Measurements from ENCODE around the gene CLDN14.

The CLDN14 gene

GRCh38 chr21:36474591-36474990 lies 5.3 kb downstream of the CLDN14 start:
- DNase-seq (ENCODE audit: low read depth): no peak
- no peak overlapping the region for H3K4me3 ChIP-seq (ENCODE audit: control insufficient read depth, low read depth, low read length)
- TF ChIP-seq, protein P1, sequence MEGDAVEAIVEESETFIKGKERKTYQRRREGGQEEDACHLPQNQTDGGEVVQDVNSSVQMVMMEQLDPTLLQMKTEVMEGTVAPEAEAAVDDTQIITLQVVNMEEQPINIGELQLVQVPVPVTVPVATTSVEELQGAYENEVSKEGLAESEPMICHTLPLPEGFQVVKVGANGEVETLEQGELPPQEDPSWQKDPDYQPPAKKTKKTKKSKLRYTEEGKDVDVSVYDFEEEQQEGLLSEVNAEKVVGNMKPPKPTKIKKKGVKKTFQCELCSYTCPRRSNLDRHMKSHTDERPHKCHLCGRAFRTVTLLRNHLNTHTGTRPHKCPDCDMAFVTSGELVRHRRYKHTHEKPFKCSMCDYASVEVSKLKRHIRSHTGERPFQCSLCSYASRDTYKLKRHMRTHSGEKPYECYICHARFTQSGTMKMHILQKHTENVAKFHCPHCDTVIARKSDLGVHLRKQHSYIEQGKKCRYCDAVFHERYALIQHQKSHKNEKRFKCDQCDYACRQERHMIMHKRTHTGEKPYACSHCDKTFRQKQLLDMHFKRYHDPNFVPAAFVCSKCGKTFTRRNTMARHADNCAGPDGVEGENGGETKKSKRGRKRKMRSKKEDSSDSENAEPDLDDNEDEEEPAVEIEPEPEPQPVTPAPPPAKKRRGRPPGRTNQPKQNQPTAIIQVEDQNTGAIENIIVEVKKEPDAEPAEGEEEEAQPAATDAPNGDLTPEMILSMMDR (conservative IDR thresholded peaks at IDR 0.05; ENCODE audit: control insufficient read depth, insufficient read depth, low read depth, low read length): no peak

DNA sequence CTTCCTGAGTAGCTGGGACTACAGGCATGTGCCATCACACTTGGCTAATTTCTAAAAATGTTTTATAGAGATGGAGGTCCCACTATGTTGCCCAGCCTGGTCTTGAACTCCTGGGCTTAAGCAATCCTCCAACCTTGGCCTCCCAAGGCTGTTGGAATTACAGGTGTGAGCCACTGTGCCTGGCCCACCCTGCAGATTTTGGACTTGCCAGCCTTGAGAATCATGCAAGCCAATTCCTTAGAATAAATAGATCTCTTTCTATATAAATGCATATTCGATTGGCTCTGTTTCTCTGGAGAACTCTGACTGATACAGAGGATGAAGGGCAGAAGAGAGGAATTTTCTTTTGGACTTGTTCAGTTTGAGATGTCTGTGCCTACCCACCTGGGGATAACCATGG lies 6.7 kb downstream of the CLDN14 start:
- H3K4me3 ChIP-seq (ENCODE audit: control insufficient read depth, low read depth, low read length): no peak overlapping the region
- DNase-seq (ENCODE audit: low read depth): no peak
- TF ChIP-seq, protein P1 (conservative IDR thresholded peaks at IDR 0.05; ENCODE audit: control insufficient read depth, insufficient read depth, low read depth, low read length): no peak

DNA sequence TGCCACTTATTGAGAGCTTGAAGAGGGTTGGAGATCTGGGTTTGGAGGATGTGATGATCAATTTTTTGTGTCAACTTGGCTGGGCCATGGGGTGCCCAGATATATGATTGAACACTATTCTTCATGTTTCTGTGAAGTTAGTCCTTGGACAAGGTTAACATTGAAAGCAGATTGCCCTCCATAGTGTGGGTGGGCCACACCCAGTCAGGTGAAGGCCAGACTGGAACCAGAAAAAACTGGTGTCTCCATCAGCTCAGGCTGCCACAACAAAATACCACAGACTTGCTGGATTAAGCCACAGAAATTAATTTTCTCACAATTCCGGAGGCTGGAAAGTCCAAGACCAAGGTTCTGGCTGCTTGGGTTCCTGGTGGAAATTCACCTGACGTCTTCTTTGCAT lies 7.5 kb downstream of the CLDN14 start:
- no peak for DNase-seq (ENCODE audit: low read depth)
- H3K4me3 ChIP-seq (ENCODE audit: control insufficient read depth, low read depth, low read length): no peak overlapping the region
- TF ChIP-seq, protein P1 (conservative IDR thresholded peaks at IDR 0.05; ENCODE audit: control insufficient read depth, insufficient read depth, low read depth, low read length): no peak

DNA sequence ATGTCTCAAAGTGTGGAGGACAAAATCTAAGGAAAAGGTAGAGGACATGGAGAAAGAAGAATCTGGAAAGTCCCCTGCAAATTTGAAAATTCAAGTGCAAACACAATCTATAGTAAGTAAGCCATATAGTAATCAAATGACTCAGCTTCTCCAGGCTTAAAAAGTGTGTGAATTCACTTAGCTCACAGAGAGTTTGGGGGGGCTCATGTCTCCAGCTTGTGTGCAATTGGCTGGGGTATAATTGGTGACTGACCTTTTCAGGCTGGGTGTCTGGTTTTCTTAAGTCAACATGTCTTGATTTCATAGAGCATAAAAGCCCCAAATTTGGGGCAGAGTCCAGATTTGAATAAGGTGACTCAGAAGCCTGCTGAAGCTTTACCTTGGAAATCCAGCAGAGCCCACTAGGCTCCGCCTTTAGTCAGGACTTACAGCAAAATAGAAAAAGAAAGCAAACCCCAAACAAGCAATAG lies 8.6 kb downstream of the CLDN14 start:
- no peak overlapping the region for H3K4me3 ChIP-seq (ENCODE audit: control insufficient read depth, low read depth, low read length)
- peak; percentile 38 for DNase-seq (ENCODE audit: low read depth)
- TF ChIP-seq, protein P1 (conservative IDR thresholded peaks at IDR 0.05; ENCODE audit: control insufficient read depth, insufficient read depth, low read depth, low read length): no peak

DNA sequence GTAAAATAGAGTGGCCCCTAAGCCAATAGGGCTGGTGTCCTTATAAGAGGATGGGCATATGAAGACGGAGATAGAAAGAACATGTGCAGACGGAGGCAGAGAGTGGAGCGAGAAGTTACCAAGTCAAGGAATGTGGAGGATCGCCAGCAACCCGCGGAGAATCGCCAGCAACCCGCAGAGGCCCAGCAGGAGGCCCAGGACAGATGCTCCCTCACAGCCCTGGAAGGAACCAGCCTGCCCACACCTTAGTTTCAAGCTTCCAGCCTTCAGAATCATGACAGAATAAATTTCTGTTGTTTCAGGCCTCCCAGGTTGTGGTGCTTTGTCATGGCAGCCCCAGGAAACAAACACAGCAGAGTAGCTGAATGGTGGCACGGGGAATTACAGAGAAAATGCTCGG lies 9.6 kb downstream of the CLDN14 start:
- H3K4me3 ChIP-seq (ENCODE audit: control insufficient read depth, low read depth, low read length): no peak overlapping the region
- TF ChIP-seq, protein P1 (conservative IDR thresholded peaks at IDR 0.05; ENCODE audit: control insufficient read depth, insufficient read depth, low read depth, low read length): no peak
- DNase-seq (ENCODE audit: low read depth): no peak

DNA sequence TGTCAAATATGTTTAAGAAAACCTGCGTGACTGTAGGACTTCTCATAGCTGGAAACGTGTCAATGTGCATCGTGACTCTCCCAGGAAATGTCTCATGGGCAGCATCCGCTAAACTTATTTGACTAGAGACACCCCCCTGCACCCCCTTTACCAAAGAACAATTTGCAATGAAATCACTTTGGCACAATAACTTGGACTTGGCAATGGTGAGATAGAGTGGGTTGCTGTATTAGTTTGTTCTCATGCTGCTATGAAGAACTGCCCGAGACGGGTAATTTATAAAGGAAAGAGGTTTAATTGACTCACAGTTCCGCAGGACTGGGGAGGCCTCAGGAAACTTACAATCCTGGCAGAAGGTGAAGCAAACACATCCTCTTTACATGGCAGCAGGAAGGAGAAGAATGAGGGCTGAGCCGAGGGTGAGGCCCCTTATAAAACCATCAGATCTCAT lies 13.8 kb downstream of the CLDN14 start:
- DNase-seq (ENCODE audit: low read depth): peak; percentile 15
- TF ChIP-seq, protein P1 (conservative IDR thresholded peaks at IDR 0.05; ENCODE audit: control insufficient read depth, insufficient read depth, low read depth, low read length): no peak
- H3K4me3 ChIP-seq (ENCODE audit: control insufficient read depth, low read depth, low read length): no peak overlapping the region

DNA sequence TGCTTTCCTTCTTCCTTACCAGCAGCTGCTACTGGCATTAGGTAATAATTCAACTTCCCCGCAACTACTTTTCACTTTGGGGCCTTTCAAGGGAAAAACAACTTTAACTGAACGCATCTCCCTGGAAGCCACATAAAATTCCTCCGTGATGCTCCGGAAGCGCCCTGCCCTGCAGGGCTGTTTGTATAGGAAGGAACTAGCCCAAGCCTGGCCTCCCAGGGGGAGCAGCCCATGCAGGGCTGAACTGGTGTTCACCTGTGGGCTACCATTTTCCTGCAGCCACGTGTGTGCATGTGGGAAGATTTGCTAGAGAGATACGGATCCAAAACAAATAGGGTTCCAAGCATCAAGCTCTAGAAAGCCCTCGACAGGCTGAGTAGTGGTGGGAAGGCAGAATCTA lies 14.4 kb downstream of the CLDN14 start:
- no peak overlapping the region for H3K4me3 ChIP-seq (ENCODE audit: control insufficient read depth, low read depth, low read length)
- TF ChIP-seq, protein P1 (conservative IDR thresholded peaks at IDR 0.05; ENCODE audit: control insufficient read depth, insufficient read depth, low read depth, low read length): no peak
- no peak for DNase-seq (ENCODE audit: low read depth)

Data from fibroblast of mammary gland (primary cell).